Mesenchymal stem cell (in vitro differentiated cells and primary cell): ENCODE data around the gene CHKB.
A peak's percentile ranks its signal among the peaks of the same experiment; 100 is the strongest.
"Not testable (repeated sequence)": the region's sequence is repeated elsewhere in the genome, so short reads cannot be mapped to it uniquely, and the experiment has no call there.

Experiments used
- DNase-seq: peaks from one replicate; pipeline ENCODE4 v3.0.0-alpha.2; 2013
- H2AFZ ChIP-seq: one replicate; pipeline ENCODE4 v1.6.1; 2013; ENCODE audit warnings: low read depth, mild to moderate bottlenecking, control low read depth, inconsistent platforms, low read length, moderate library complexity
- H2AK5ac ChIP-seq: 2 replicates; pipeline ENCODE4 v1.6.1; 2013; ENCODE audit warnings: low read length, moderate library complexity, mild to moderate bottlenecking, inconsistent platforms; ENCODE audit not compliant: severe bottlenecking
- H2BK120ac ChIP-seq: one replicate; pipeline ENCODE4 v1.6.1; 2013; ENCODE audit warnings: low read depth, mild to moderate bottlenecking, inconsistent platforms, low read length, moderate library complexity
- H2BK12ac ChIP-seq, 2 experiments: one replicate each; pipeline ENCODE4 v1.6.1; 2013; ENCODE audit warnings: inconsistent platforms in 2 of 2, low read length in 2 of 2, mild to moderate bottlenecking in 2 of 2, moderate library complexity in 2 of 2, control low read depth in 1 of 2
- H2BK15ac ChIP-seq: one replicate; pipeline ENCODE4 v1.6.1; 2013; ENCODE audit warnings: mild to moderate bottlenecking, low read depth, inconsistent platforms; ENCODE audit not compliant: poor library complexity, severe bottlenecking
- H2BK5ac ChIP-seq: 2 replicates; pipeline ENCODE4 v1.6.1; 2013; ENCODE audit warnings: low read depth, mild to moderate bottlenecking, low read length, control low read depth, inconsistent platforms; ENCODE audit not compliant: poor library complexity, severe bottlenecking
- H3K14ac ChIP-seq, 2 experiments: one replicate each; pipeline ENCODE4 v1.6.1; 2013; ENCODE audit warnings: inconsistent platforms in 2 of 2, low read length in 2 of 2, control low read depth in 1 of 2, mild to moderate bottlenecking in 1 of 2, moderate library complexity in 1 of 2
- H3K18ac ChIP-seq, 2 experiments: one replicate each; pipeline ENCODE4 v1.6.1; 2013; ENCODE audit warnings: inconsistent platforms in 2 of 2, low read length in 2 of 2, control low read depth in 1 of 2, low read depth in 1 of 2, mild to moderate bottlenecking in 1 of 2
- H3K23ac ChIP-seq, 2 experiments: one replicate each; pipeline ENCODE4 v1.6.1; 2013; ENCODE audit warnings: inconsistent platforms in 2 of 2, low read length in 2 of 2, mild to moderate bottlenecking in 2 of 2, moderate library complexity in 2 of 2, control low read depth in 1 of 2
- H3K27ac ChIP-seq: 2 replicates; pipeline ENCODE4 v1.5.1; 2013; ENCODE audit warnings: mild to moderate bottlenecking, moderate library complexity, low read length, control low read depth, inconsistent platforms; ENCODE audit not compliant: poor library complexity, severe bottlenecking
- H3K27me3 ChIP-seq, 2 experiments: 2 replicates each; pipeline versions ENCODE4 v1.6.1 to v1.7.0; 2013; ENCODE audit warnings: low read length in 2 of 2, mild to moderate bottlenecking in 2 of 2, moderate library complexity in 2 of 2, control low read depth in 1 of 2, inconsistent platforms in 1 of 2; ENCODE audit not compliant: control insufficient read depth in 1 of 2, insufficient read depth in 1 of 2
- H3K36me3 ChIP-seq, 2 experiments: 2 replicates each; pipeline versions ENCODE4 v1.6.1 to v1.7.0; 2013; ENCODE audit warnings: low read length in 2 of 2, control low read depth in 1 of 2, inconsistent platforms in 1 of 2, low read depth in 1 of 2, mild to moderate bottlenecking in 1 of 2; ENCODE audit not compliant: insufficient read depth in 2 of 2, control insufficient read depth in 1 of 2
- H3K4ac ChIP-seq, 2 experiments: one replicate each; pipeline ENCODE4 v1.6.1; 2013; ENCODE audit warnings: inconsistent platforms in 2 of 2, low read length in 2 of 2, mild to moderate bottlenecking in 2 of 2, moderate library complexity in 2 of 2, control low read depth in 1 of 2, low read depth in 1 of 2
- H3K4me1 ChIP-seq: 2 replicates; pipeline ENCODE4 v1.6.1; 2013; ENCODE audit warnings: low read depth, low read length, control low read depth; ENCODE audit not compliant: control insufficient read depth, insufficient read depth
- H3K4me2 ChIP-seq: 2 replicates; pipeline ENCODE4 v1.6.1; 2013; ENCODE audit warnings: low read length, mild to moderate bottlenecking, inconsistent platforms; ENCODE audit not compliant: poor library complexity, severe bottlenecking
- H3K4me3 ChIP-seq, 2 experiments: 2 replicates each; pipeline versions ENCODE4 v1.5.1 to v1.7.0; 2013; ENCODE audit warnings: low read length in 2 of 2, mild to moderate bottlenecking in 2 of 2, control low read depth in 1 of 2, low read depth in 1 of 2; ENCODE audit not compliant: insufficient read depth in 1 of 2
- H3K79me1 ChIP-seq: replicated peaks from 2 replicates; pipeline ENCODE4 v1.6.1; 2013; ENCODE audit warnings: mild to moderate bottlenecking, control low read depth, low read length, inconsistent platforms; ENCODE audit not compliant: poor library complexity, severe bottlenecking
- H3K9ac ChIP-seq: 2 replicates; pipeline ENCODE4 v1.7.0; 2013; ENCODE audit warnings: mild to moderate bottlenecking, low read length, moderate library complexity
- H3K9me3 ChIP-seq: 2 replicates; pipeline ENCODE4 v1.7.0; 2013; ENCODE audit warnings: mild to moderate bottlenecking, low read length; ENCODE audit not compliant: control insufficient read depth
- H4K8ac ChIP-seq: one replicate; pipeline ENCODE4 v1.6.1; 2013; ENCODE audit warnings: inconsistent platforms, mild to moderate bottlenecking, low read length, moderate library complexity
- H4K91ac ChIP-seq: one replicate; pipeline ENCODE4 v1.6.1; 2013; ENCODE audit warnings: mild to moderate bottlenecking, low read length, inconsistent platforms
- WGBS: methylation state at CpG from one replicate; pipeline ENCODE4 v1.1.7; 2013; ENCODE audit warnings: mixed read lengths; 5-methylcytosine and 5-hydroxymethylcytosine counted together

CHKB gene

GRCh38 chr22:50544746-50545253, 37.8 kb downstream of the CHKB start:
- Histone ChIP-seq H3K9me3 (no peaks in the 10 kb centered on the region), H2BK5ac (no peak overlapping the region), H3K36me3 (no peaks in the 10 kb centered on the region), H3K27ac (no peak overlapping the region), H3K4ac (peak overlapping the region in 1 of 2 experiments; percentile 1), H3K4me3 (peak overlapping the region in 1 of 2 experiments; percentile 65), H3K27me3 (peaks cover 0 to 50% of the 10 kb centered on the region in 2 experiments), H3K18ac (peak overlapping the region in 1 of 2 experiments; percentile 37), H2BK12ac (peak overlapping the region; percentile 54 to 67), H2AK5ac (no peak overlapping the region), H4K91ac (peak overlapping the region; percentile 3), H3K4me1 (peaks cover 10% of the 10 kb centered on the region), H3K79me1 (no peaks in the 10 kb centered on the region), H3K4me2 (no peak overlapping the region), H4K8ac (peak overlapping the region; percentile 65), H2BK120ac (no peak overlapping the region), H2BK15ac (peak overlapping the region; percentile 19), H2AFZ (no peak overlapping the region), H3K14ac (no peak overlapping the region), H3K23ac (peak overlapping the region in 1 of 2 experiments; percentile 2), H3K9ac (peak overlapping the region; percentile 76)
- DNase-seq, result no peak
- 87% methylated on average over 5 of the region's 5 CpGs for WGBS

DNA sequence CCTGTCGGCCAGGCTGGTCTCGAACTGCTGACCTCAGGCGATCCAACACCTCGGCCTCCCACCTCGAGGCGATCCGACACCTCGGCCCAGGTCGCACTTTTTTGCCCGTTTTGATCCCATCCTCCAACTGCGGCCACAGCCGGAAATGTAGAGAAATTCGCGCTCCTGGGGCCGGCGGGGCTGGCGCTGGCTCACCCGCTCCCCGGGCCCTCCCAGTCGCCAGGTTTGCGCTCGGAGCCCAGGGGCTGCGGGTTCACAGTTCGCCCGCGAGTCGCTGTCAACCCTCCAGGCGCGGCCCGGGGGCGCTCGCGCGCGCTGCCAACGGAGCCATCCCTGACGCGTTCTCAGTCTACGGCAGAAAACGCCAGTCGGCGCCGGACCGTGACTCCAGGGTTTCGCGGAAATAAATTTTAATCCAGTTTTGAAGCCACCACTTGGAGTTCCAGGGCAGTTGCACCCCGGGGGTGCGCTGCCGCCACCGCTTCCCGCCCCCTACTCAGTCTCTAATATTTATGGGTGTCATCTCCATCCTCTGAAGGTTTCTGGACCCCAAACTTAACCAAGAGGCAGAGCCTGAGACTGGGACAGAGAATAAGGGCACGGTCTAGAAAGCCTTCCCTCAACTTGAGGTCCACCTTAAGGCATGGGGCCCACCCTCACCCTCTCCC, 38.4 kb downstream of the CHKB start:
- H3K79me1 ChIP-seq, result no peaks in the 10 kb centered on the region
- peak overlapping the region; percentile 76 for H3K9ac ChIP-seq
- peak overlapping the region; percentile 51 to 67 for H2BK12ac ChIP-seq
- peak overlapping the region; percentile 19 for H2BK15ac ChIP-seq
- no peak overlapping the region for H3K27ac ChIP-seq
- H3K9me3 ChIP-seq, result no peaks in the 10 kb centered on the region
- peak overlapping the region; percentile 85 for H2AFZ ChIP-seq
- H3K4me2 ChIP-seq, result peak overlapping the region; percentile 86
- peak overlapping the region; percentile 65 for H4K8ac ChIP-seq
- H3K27me3 ChIP-seq, result peaks cover 0 to 44% of the 10 kb centered on the region in 2 experiments
- peak overlapping the region; percentile 80 for H4K91ac ChIP-seq
- 8% methylated on average over 51 of the region's 52 CpGs for WGBS
- peak overlapping the region; percentile 78 for H3K18ac ChIP-seq
- peak overlapping the region; percentile 88 for H2BK120ac ChIP-seq
- peak; percentile 73 for DNase-seq
- H3K4me3 ChIP-seq, result peak overlapping the region in 1 of 2 experiments; percentile 65
- H3K14ac ChIP-seq, result no peak overlapping the region
- no peak overlapping the region for H2AK5ac ChIP-seq
- H3K4me1 ChIP-seq, result peaks cover 10% of the 10 kb centered on the region
- H3K36me3 ChIP-seq, result no peaks in the 10 kb centered on the region
- peak overlapping the region in 1 of 2 experiments; percentile 59 for H3K23ac ChIP-seq
- peak overlapping the region in 1 of 2 experiments; percentile 1 for H3K4ac ChIP-seq
- H2BK5ac ChIP-seq, result no peak overlapping the region

DNA sequence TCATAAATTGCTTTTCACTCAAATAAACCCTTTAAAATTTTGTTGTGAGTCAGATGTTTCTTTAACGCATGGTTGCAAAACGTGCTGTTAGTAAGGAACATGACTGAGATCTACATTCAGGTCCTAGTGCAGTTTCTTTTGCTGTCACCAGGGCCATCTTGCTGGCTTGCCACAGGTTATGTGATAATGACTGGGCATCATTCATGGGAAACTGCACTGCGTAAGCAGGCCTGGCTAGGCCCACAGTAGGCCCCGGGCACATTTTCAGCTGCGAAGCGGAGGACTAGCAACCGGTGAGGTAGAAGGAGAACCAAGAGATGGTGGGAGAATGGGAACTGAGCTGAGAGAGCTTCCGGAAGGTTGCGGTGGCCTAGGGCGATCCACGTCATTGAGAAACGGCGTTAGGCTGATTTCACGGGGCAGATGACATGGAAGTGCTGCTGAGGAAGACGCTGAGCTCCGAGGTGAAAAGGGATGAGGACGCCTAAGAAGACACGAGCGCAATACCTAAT, 40.2 kb downstream of the CHKB start:
- Histone ChIP-seq H3K9ac (no peak overlapping the region), H3K9me3 (no peaks in the 10 kb centered on the region), H3K79me1 (no peaks in the 10 kb centered on the region), H2BK5ac (no peak overlapping the region), H2AK5ac (no peak overlapping the region), H2BK12ac (peak overlapping the region; percentile 51), H2AFZ (no peak overlapping the region), H3K36me3 (no peaks in the 10 kb centered on the region), H3K4me1 (peaks cover 12% of the 10 kb centered on the region), H3K27ac (no peak overlapping the region), H3K4me3 (no peak overlapping the region), H2BK120ac (no peak overlapping the region), H3K4ac (no peak overlapping the region), H3K27me3 (peaks cover 0 to 32% of the 10 kb centered on the region in 2 experiments), H4K91ac (peak overlapping the region; percentile 9), H3K18ac (no peak overlapping the region), H2BK15ac (no peak overlapping the region), H3K23ac (no peak overlapping the region), H4K8ac (no peak overlapping the region), H3K4me2 (no peak overlapping the region), H3K14ac (no peak overlapping the region)
- 96% methylated on average over 19 of the region's 19 CpGs for WGBS
- DNase-seq, result no peak

DNA sequence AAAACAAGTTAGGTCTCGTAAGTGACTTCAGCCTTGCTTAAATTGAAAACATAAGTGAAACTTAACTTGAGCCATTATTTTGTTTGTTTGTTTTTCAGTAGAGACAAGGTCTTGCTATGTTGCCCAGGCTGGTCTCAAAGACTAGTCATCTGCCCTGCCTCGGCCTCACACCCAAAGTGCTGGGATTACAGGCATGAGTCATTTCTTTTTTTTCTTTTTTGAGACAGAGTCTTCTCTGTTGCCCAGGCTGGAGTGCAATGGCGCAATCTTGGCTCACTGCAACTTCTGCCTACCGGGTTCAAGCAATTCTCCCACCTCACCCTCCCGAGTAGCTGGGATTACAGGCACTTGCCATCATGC, 41.0 kb downstream of the CHKB start:
- not testable (repeated sequence) for H4K91ac ChIP-seq, H2BK5ac ChIP-seq, H3K79me1 ChIP-seq, H3K36me3 ChIP-seq, H3K23ac ChIP-seq, H2BK120ac ChIP-seq, H3K4me3 ChIP-seq, H4K8ac ChIP-seq, H2BK15ac ChIP-seq, H3K4ac ChIP-seq, H2AFZ ChIP-seq, H3K14ac ChIP-seq, H3K4me2 ChIP-seq, H3K27ac ChIP-seq, H3K9me3 ChIP-seq, H2AK5ac ChIP-seq, H3K18ac ChIP-seq, H2BK12ac ChIP-seq
- peaks cover 12% of the 10 kb centered on the region for H3K4me1 ChIP-seq
- H3K9ac ChIP-seq, result peak overlapping the region; percentile 60
- peak; percentile 96 for DNase-seq
- peaks cover 0 to 24% of the 10 kb centered on the region in 2 experiments for H3K27me3 ChIP-seq
- WGBS, result 39% methylated on average over 2 of the region's 5 CpGs
